ENCODE data around the gene MANEA.

- TF ChIP-seq CTCF (IDR thresholded peaks at IDR 0.05; ENCODE audit: poor library complexity) = no peak
- TF ChIP-seq EZH2 (IDR thresholded peaks at IDR 0.05; ENCODE audit: borderline replicate concordance) = no peak
These were observed 5.2 kb upstream of the MANEA start for GRCh38 chr6:95572098-95572497.

All from hepatocyte (in vitro differentiated cells).